Measurements from ENCODE around the gene DDX11.
"Not testable (repeated sequence)": the region's sequence is repeated elsewhere in the genome, so short reads cannot be mapped to it uniquely, and the experiment has no call there.

DDX11 gene

GRCh38 chr12:31117203-31118011 is 43.7 kb downstream of the DDX11 start:
- Mint-ChIP-seq H3K9me3 (no peaks in the 10 kb centered on the region), H3K4me1 (peaks cover 5% of the 10 kb centered on the region), H3K4me3 (peak overlapping the region; percentile 82), H3K27me3 (ENCODE audit: low read depth, poor library complexity) (peaks cover 38% of the 10 kb centered on the region), H3K36me3 (ENCODE audit: low read depth) (no peaks in the 10 kb centered on the region), H3K27ac (no peak overlapping the region)
- peak; percentile 86 for DNase-seq
- TF ChIP-seq, protein P1, sequence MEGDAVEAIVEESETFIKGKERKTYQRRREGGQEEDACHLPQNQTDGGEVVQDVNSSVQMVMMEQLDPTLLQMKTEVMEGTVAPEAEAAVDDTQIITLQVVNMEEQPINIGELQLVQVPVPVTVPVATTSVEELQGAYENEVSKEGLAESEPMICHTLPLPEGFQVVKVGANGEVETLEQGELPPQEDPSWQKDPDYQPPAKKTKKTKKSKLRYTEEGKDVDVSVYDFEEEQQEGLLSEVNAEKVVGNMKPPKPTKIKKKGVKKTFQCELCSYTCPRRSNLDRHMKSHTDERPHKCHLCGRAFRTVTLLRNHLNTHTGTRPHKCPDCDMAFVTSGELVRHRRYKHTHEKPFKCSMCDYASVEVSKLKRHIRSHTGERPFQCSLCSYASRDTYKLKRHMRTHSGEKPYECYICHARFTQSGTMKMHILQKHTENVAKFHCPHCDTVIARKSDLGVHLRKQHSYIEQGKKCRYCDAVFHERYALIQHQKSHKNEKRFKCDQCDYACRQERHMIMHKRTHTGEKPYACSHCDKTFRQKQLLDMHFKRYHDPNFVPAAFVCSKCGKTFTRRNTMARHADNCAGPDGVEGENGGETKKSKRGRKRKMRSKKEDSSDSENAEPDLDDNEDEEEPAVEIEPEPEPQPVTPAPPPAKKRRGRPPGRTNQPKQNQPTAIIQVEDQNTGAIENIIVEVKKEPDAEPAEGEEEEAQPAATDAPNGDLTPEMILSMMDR (IDR thresholded peaks at IDR 0.05), result peak; percentile 84

DNA sequence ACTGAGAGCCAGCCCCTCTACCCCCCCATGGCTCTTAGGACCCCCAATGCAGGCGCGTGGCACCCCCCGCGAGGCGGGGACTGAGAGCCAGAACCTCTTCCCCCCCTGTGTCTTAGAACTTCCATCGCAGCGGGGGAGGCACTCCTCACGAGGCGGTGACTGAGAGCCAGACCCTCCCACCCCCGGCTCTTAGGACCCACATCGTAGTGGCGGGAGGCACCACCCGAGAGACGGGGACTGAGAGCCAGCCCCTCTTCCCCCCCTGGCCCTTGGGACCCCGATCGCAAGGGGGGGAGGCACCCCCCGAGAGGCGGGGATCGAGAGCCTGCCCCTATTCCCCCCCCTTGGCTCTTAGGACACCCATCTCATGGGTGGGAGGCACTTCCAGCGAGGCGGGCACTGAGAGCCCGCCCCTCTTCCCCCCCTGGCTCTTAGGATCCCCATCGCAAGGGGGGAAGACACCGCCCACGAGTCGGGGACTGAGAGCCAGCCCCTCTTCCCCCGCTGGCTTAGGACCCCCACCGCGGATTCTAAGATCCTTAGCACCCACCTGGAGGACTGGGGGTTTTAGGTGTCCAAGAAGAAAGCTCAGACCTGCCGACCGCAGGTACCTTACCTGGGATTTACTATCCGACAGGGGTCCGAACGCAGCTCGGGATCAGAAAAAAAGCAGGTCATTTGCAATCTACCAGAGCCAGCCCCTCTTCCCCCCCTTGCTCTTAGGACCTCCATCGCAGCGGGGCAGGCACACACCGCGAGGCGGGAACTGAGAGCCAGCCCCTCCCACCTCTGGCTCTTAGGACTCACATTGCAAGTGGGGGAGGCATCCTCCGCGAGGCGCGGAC is 44.9 kb downstream of the DDX11 start:
- peaks cover 6% of the 10 kb centered on the region for H3K4me1 Mint-ChIP-seq
- peak; percentile 74 for DNase-seq
- no peaks in the 10 kb centered on the region for H3K36me3 Mint-ChIP-seq (ENCODE audit: low read depth)
- peak overlapping the region; percentile 82 for H3K4me3 Mint-ChIP-seq
- peaks cover 38% of the 10 kb centered on the region for H3K27me3 Mint-ChIP-seq (ENCODE audit: low read depth, poor library complexity)
- TF ChIP-seq, protein P1 (IDR thresholded peaks at IDR 0.05), result no peak
- no peaks in the 10 kb centered on the region for H3K9me3 Mint-ChIP-seq
- H3K27ac Mint-ChIP-seq, result no peak overlapping the region

- Mint-ChIP-seq H3K36me3 (ENCODE audit: low read depth) (no peaks in the 10 kb centered on the region), H3K4me1 (peaks cover 13% of the 10 kb centered on the region), H3K9me3 (no peaks in the 10 kb centered on the region), H3K27me3 (ENCODE audit: low read depth, poor library complexity) (peaks cover 41% of the 10 kb centered on the region), H3K27ac (no peak overlapping the region), H3K4me3 (peak overlapping the region; percentile 82)
- TF ChIP-seq, protein P1 (IDR thresholded peaks at IDR 0.05), result no peak
- no peak for DNase-seq
These were observed 45.6 kb downstream of the DDX11 start for GRCh38 chr12:31119192-31119802.

DNA sequence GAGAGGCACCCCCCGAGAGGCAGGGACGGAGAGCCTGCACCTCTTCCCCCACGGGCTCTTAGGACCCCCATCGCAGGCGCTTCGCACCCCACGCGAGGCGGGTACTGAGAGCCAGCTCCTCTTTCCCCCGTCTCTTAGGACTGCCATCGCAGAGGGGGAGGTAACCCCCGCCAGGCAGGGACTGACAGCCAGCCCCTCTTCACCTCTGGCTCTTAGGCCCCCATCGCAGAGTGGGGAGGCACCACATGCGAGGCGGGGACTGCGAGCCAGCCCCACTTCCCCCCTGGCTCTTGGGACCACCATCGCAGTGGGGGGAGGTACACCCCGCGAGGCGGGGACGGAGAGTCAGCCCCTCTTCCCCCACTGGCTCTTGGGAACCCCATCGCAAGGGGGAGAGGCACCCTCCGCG is 46.1 kb downstream of the DDX11 start:
- H3K27me3 Mint-ChIP-seq (ENCODE audit: low read depth, poor library complexity), result peaks cover 37% of the 10 kb centered on the region
- H3K36me3 Mint-ChIP-seq (ENCODE audit: low read depth), result no peaks in the 10 kb centered on the region
- H3K4me1 Mint-ChIP-seq, result peaks cover 14% of the 10 kb centered on the region
- no peaks in the 10 kb centered on the region for H3K9me3 Mint-ChIP-seq
- no peak overlapping the region for H3K4me3 Mint-ChIP-seq
- no peak for DNase-seq
- no peak overlapping the region for H3K27ac Mint-ChIP-seq
- TF ChIP-seq, protein P1 (IDR thresholded peaks at IDR 0.05), result no peak

GRCh38 chr12:31120392-31121008 is 46.8 kb downstream of the DDX11 start:
- DNase-seq, result no peak
- Mint-ChIP-seq H3K27ac (no peak overlapping the region), H3K4me3 (peak overlapping the region; percentile 63), H3K27me3 (ENCODE audit: low read depth, poor library complexity) (peaks cover 35% of the 10 kb centered on the region), H3K9me3 (no peaks in the 10 kb centered on the region), H3K4me1 (peaks cover 14% of the 10 kb centered on the region), H3K36me3 (ENCODE audit: low read depth) (no peaks in the 10 kb centered on the region)
- TF ChIP-seq, protein P1 (IDR thresholded peaks at IDR 0.05), result no peak

DNA sequence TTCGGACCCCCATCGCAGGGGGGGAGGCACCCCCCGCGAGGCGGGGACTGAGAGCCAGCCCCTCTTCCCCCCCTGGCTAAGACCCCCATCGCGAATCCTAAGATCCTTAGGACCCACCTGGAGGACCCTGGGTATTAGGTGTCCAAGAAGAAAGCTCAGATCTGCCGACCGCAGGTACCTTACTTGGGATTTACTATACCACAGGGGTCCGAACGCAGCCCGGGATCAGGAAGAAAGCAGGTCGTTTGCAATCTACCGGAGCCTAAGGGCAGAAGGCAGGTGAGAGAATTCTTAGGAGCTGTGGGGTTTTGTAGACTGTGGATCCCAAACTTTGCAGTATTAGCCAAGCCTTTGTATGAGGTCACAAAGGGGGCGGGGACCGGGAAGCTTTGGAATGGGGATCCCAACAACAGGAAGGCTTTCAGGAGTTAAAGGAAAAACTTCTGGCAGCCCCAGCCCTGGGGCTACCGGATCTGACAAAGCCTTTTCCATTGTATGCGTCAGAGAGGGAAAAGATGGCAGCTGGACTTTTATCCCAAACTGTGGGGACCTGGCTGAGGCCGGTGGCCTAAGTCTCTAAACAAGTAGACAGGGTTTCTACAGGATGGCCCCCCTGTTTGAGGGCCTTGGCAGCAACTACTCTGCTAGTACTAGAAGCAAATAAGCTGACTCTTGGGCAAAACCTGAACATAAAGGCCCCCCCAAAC is 47.5 kb downstream of the DDX11 start:
- not testable (repeated sequence) for H3K27ac Mint-ChIP-seq; H3K4me3 Mint-ChIP-seq; H3K36me3 Mint-ChIP-seq (ENCODE audit: low read depth); DNase-seq; H3K9me3 Mint-ChIP-seq
- peaks cover 34% of the 10 kb centered on the region for H3K27me3 Mint-ChIP-seq (ENCODE audit: low read depth, poor library complexity)
- peaks cover 14% of the 10 kb centered on the region for H3K4me1 Mint-ChIP-seq
